Stimulated activated CD8-positive, alpha-beta memory T cell treated with anti-CD3 and anti-CD28 coated beads, Interleukin-7, amount 100 ng/mL, for 48 hours (primary cell): ENCODE data around the gene TRAP1.
"Not testable (repeated sequence)": the region's sequence is repeated elsewhere in the genome, so short reads cannot be mapped to it uniquely, and the experiment has no call there.

Source experiments
- DNase-seq, 2 donors: peaks; one replicate each; pipeline ENCODE4 v3.0.0-alpha.2; 2020; ENCODE audit warnings: low read depth in 1 of 2; ENCODE audit errors: extremely low read depth in 1 of 2

Gene TRAP1

DNA sequence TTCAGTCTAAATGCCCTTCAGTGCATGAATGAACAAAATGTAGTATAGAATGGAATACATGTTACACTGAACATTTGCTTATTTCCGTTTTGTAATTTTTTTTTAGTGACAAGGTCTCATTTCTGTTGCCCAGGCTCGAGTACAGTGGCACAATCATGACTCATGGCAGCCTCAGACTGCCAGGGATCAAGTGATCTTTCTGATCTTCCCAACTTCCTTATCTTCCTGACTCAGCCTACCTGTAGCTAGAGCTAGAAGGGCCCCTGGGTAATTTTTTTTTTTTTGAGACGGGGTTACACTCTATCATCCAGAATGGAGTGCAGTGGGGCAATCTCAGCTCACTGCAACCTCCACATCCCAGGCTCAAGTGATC, 98.6 kb downstream of the TRAP1 start:
- no peak for DNase-seq

DNA sequence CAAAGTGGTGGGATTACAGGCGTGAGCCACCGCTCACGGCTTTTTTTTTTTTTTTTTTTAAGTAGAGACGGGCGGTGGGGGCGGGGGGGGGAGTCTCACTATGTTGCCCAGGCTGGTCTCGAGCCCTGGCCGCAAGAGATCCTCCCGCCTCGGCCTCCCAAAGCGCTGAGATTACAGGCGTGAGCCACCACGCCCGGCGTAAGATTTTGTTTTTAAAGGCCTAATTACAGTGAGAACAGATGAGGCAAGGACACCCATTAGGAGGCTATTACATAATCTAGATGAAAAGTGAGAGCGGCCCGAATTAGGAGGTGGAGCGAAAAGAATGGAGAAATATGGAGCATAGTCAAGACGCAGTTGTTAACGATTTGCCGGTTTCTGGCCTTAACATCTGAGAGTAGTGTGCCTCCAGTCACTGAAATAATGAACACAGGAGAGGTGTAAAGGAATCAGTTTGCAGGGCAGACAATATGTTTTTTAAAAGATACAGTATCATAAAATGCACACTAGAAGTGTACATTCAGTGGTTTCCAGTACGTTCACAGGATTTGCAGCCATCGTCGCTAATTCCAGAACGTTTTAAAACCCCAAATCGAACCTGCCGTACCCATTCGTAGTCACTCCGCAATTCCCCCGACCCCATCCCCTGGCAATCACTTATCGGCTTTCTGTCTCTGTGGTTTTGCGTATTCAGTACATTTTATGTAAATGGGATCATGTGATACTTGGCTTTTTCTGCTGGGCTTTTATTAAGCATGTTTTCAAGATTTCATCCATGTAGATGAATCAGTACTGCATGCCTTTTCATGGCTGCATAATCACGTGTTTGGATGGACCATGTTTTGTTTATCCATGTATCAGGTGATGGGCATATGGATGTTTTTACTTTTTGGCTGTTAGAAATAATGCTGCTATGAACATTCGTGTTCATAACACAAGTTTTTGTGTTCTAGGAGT, 104.5 kb downstream of the TRAP1 start:
- no peak for DNase-seq

DNA sequence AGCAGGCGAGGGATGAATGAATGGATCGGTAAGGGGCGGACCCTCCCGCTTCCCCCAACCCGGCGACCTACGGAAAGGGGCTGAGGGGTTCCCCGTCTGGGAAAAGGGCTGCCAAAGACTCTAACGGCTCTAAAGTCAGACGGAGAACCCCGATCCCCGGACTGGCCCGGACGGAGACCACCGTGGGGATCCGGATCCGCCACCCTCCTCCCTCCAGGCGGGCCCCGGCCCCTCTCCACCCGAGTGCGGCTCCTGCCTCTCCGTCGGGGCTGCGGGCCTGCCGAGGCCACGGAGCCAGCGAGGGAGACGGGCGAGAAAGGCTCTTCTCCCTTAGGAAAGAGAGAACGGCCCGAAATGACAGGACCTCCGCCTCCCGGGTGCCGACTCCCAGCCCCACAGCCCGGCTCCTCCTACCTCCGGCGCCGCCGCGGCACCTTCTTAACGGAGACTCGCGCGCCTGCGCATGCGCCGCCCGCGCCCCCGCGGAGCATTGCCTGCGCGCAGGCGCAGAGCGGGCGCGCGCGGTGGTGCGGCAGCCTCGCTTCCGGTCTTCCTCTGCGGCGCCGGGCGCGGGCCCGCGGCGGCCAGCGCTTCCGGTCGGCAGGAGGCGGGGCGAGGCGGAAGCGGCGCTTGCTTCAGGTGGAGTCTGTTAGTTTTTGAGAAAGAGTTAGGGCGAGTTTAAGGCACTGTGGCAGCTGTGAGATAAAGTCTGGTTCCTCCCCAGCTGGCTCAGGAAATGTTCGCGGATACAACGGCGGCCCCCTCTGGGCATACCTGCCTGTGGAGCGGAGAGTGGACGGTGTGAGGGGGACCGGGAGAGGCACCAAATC, 106.0 kb downstream of the TRAP1 start, which contains the start of gene SLX4:
Gene SLX4 (minus strand): TSS at position 461 of the 830 bp plus-strand sequence. CDS start 2,642 bp downstream, outside the sequence.
- peak; percentile 77 to 82 for DNase-seq

DNA sequence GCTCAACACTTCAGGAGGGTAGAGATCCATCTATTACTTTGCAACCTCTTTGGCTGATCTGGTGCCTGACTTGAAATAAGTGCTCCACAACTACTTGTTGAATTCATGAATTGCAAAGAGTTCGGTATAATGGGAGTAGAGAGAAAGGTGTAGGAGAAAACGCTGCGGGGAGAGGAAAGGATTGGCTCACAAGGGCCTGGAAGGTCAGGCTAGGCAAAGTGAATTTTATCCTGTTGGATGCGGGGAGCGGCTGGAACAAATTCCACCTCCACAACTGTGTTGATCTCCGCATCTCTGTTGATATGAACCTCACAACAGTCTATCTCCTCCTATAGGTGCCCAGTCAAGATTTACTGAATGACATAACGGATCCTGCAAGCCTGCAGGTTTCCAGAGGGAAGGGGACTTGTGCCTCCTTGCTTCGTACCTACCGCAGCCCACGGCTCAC, 106.6 kb downstream of the TRAP1 start:
- DNase-seq = no peak

DNA sequence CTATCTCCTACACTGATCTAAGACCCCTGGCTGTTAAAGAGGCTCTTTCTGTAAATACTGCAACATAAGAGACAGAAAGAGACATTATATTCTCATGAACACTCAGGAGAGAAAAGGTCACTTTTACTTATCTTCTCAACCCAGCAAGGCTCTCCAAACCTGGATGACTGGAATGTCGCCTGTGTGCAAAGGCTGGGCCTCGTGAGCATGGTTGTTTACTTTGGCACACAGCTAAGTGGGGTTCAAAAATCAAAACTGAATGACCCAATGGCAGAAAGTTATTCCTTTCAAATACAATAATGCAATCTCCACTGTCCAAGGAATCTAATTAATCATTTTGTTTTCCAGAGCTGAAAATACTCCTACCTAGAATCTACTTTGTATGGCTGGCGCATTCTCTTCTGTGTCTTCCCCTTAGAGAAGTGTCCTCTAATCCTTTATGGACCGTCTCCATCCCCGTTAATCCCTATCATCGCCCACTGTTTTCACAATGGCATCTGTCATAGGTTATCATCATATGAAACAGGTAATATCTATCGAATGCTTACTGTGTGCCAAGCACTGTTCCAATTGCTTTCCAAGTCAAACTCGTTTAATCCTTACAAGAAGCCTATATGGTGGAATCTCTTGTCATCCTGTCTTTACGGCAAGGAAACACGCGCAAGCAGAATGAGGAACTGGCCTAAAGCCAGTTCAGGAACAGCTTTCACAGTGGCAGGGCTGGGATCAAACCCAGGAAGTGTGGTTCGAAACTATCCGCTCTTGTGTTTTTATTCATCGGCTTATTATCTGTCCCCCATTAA, 107.2 kb downstream of the TRAP1 start:
- no peak for DNase-seq

DNA sequence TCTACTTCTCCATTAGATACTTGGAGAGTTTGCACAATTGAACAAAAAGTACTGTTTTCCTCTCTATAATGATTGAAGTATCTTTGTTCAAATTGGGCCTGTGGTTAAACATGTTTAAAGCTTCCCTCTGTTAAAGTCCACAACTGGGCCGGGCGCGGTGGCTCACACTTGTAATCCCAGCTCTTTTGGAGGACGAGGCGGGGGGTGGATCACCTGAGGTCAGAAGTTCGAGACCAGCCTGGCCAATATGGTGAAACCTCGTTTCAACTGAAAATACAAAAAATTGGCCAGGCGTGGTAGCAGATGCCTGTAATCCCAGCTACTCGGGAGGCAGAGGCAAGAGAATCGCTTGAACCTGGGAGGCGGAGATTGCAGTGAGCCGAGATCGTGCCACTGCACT, 108.3 kb downstream of the TRAP1 start:
- not testable (repeated sequence) for DNase-seq

DNA sequence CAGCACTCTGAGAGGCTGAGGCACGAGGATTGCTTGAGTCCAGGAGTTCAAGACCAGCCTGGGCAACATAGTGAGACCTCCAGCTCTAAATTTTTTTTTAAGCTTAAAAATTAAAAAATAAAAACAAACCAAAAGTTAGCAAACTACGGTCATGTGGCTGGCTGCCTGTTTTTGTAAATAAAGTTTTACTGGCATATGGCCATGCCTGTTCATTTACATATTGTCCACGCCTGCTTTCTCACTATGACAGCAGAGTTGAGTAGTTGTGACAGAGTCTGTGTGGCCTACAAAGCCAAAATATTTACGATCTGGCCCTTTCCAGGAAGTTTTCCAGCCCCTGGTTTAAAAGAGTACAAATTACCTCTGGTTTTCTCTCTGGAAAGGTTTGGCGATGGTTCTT, 109.3 kb downstream of the TRAP1 start:
- DNase-seq = no peak
